OCI-LY7 (cell line): ENCODE measurements around the gene PCIF1.

Experiments
- EZH2phosphoT487 ChIP-seq: fragments of 200-600 bp; sonication (generic); IDR thresholded peaks from 2 replicates; pipeline ENCODE4 v1.6.1; 2018; ENCODE audit warnings: low read depth, borderline replicate concordance, mild to moderate bottlenecking, mixed run types, antibody characterized with exemption, low read length, moderate library complexity, mixed read lengths
- TF ChIP-seq, protein P1 (sequence below): fragments of 200-600 bp; sonication (generic); conservative IDR thresholded peaks from 2 replicates; pipeline ENCODE4 v1.5.1; 2014; ENCODE audit warnings: mild to moderate bottlenecking, antibody characterized with exemption, low read length, moderate library complexity, mixed read lengths

GRCh38 chr20:45908084-45908483 is 26.4 kb upstream of the PCIF1 start:
- TF ChIP-seq, protein P1, sequence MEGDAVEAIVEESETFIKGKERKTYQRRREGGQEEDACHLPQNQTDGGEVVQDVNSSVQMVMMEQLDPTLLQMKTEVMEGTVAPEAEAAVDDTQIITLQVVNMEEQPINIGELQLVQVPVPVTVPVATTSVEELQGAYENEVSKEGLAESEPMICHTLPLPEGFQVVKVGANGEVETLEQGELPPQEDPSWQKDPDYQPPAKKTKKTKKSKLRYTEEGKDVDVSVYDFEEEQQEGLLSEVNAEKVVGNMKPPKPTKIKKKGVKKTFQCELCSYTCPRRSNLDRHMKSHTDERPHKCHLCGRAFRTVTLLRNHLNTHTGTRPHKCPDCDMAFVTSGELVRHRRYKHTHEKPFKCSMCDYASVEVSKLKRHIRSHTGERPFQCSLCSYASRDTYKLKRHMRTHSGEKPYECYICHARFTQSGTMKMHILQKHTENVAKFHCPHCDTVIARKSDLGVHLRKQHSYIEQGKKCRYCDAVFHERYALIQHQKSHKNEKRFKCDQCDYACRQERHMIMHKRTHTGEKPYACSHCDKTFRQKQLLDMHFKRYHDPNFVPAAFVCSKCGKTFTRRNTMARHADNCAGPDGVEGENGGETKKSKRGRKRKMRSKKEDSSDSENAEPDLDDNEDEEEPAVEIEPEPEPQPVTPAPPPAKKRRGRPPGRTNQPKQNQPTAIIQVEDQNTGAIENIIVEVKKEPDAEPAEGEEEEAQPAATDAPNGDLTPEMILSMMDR, result no peak
- no peak for TF ChIP-seq EZH2phosphoT487
